HG02970 (cell line): Measurements from ENCODE around the gene USP10.

ENCODE experiments used
- ATAC-seq: cut with Tn5 transposase; IDR thresholded peaks from one replicate; pipeline ENCODE4 v1.9.1; 2021; ENCODE audit warnings: mild to moderate bottlenecking, moderate library complexity, moderate number of reproducible peaks; ENCODE audit not compliant: unreplicated experiment, low FRiP score

The USP10 gene

GRCh38 chr16:84817613-84818012 lies 117.8 kb downstream of the USP10 start:
- no peak for ATAC-seq

DNA sequence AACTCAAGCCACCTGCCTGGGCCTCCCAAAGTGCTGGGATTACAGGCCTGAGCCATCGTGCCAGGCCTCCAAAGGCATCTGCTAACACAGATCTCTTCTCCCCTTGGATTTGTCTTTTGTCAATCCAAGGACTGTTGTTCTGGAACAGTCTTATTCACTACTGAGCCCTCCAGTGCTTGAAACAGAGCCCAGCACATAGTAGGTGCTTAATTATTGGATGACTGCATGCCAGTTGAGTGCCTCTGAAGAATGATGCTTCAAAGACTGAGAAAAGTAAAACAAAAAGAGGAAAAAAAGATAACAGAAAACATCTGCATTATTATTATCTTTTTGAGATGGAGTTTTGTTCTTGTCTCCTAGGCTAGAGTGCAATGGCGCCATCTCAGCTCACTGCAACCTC lies 118.3 kb downstream of the USP10 start:
- ATAC-seq, result no peak

DNA sequence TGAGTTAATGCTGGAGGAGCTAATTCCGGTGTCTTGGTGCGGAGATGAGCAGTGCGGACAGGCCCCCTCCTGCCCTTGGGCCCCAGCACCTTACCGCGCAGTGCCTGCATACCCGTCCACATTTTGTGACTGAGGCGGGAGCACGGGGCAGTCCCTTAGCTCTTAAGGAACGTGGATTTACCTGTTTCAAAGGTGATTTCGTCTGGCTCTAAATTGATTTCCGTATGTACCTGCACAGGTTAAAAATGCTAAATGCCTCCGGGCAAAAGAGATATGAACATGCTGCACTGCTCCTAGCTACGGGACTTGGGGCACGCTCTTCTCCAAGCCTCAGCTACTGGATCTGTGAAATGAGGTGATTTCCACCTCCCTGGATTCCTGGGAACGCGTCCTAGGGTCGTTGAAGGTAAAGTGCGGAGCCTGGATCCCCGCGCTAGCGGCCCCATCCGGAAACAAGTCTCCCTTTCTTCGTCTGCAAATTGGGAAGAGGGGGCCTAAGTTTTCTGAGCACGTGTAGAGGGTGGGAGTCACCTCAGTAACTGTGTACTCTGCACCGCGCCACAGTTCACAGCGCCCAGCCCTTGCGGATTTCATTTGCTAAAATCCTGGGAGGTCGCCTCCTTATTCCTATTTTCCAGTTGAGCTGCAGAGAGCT lies 119.3 kb downstream of the USP10 start:
- ATAC-seq, result no peak

- no peak for ATAC-seq
Observed at GRCh38 chr16:84819644-84820304, 120.0 kb downstream of the USP10 start, which contains the start of gene CRISPLD2. CRISPLD2 (plus strand) TSS chr16:84819985; CDS start chr16:84838496, 18,511 bp downstream.

GRCh38 chr16:84820305-84820684 lies 120.5 kb downstream of the USP10 start:
- ATAC-seq, result no peak

DNA sequence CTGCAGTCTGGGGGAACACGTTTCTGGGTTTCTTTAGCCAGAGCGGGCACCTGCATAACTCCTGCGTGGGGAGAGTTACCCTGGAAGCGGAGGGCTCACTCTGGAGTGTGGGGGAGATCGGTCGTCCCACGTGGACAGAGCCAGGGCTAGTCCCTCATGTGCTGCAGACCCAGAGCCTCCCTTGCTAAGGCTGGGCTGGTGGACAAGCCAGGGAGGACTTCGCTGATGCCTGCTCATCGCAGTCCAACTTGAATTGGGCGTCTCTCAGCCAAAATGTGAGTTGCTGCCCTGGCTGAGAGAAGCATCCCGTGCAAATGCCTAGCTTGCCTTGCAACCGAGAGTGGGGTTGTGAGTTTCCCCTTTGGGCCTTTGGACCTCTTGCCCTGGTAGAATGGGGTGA lies 121.0 kb downstream of the USP10 start:
- no peak for ATAC-seq

- no peak for ATAC-seq
Observed at GRCh38 chr16:84821179-84821578, 121.4 kb downstream of the USP10 start.

DNA sequence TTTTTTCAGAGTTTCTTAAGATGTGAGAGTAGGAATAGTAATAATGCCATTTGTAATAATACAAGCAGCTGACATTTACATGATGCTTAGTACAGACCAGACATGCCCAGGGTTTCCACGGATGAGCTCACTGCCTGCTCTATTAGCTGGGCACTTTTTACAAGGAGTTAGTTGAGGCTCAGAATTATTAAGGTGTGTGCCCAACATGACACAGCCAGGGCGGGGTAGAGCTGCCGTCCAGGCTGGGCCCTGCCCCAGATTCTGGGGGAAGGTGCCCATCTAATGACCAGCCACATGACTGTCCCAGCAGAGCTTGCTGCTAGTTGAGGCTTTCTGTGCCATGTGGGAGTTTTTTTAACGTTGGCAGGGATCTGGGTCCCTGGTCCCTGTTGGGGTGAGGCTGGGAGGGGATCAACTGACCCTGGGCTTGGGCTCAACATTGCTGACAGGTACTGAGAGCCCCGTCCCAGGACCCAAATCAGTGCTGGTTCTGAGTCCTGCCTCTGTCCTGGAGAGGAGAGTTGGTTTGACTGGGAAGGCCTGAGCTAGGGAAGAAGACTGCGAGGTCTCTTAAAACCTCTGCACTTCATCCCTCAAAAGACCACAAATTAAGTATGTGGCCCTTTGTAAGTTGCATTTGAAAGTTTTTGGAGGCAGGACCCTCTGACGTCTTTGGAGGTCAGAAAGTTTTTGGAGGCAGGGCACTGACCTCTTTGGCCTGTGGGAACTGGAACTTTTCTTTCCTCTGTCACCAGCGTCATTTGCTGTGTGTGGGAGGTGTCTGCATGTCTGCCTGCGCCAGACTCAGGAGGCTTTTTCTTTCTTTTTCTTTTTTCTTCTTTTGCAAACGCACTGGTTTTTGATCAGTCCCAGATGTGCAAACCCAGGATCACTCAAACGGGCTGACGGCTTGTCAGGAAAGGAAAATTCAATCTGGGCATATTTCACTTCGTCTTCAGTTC lies 122.2 kb downstream of the USP10 start:
- ATAC-seq, result no peak

DNA sequence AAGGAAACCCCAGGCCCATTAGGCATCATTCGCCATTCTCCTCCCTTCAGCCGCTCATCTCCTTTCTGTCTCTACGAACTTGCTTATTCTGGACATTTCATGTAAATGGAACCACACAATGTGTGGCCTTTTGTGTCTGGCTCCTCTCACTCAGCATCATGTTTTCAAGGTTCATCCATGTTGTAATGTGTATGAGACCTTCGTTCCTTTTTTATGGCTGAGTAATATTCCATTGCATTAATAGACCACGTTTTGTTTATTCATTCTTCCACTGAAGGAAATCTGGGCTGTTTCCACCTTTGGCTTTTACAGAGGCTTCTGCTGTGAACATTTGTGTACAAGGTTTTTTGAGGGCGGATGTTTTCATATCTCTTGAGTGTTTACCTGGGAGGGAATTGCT lies 123.2 kb downstream of the USP10 start:
- ATAC-seq, result no peak

DNA sequence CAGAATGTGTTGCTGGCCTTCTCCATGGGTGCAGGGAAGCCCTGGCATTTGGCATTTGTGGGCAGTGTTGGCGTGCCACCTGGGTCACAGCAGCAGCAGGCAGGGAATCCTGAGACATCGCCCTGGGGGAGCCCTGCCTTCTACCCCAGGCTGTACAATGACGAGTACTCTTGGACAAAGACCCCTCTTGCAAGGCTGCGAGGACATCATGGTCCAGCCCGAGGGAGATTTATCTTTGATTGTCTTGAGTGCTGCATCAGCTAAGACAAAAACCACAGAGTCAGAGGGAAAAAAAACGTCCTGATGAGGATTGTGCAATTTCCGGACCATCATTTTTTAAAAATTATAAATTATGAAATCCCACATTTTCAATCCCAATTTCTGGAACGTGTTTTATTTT lies 123.7 kb downstream of the USP10 start:
- no peak for ATAC-seq

DNA sequence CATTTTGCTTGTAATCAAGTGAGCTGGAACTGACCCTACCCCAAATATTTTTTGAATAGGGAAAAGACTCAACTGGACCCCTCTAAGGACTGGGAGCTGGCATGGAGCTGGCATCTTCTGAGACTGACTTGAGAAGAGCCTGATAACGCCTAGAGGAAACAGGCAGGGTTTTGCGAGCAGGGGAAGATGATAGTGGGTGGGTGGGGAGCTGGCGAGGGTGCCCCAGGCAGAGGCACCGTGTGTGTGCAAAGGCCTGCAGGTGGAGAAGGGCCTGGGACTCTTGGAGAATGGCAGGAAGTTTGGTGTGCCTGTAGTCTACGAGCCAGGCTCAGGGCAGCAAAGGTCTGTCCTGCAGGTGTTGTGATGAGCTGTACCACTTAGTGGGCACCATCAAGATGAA lies 124.1 kb downstream of the USP10 start:
- no peak for ATAC-seq

- no peak for ATAC-seq
Observed at GRCh38 chr16:84825896-84826557, 126.2 kb downstream of the USP10 start.

- no peak for ATAC-seq
Observed at GRCh38 chr16:84826558-84826941, 126.8 kb downstream of the USP10 start.

- ATAC-seq, result no peak
Observed at GRCh38 chr16:84827131-84827574, 127.4 kb downstream of the USP10 start.

- no peak for ATAC-seq
Observed at GRCh38 chr16:84827897-84828296, 128.1 kb downstream of the USP10 start.

DNA sequence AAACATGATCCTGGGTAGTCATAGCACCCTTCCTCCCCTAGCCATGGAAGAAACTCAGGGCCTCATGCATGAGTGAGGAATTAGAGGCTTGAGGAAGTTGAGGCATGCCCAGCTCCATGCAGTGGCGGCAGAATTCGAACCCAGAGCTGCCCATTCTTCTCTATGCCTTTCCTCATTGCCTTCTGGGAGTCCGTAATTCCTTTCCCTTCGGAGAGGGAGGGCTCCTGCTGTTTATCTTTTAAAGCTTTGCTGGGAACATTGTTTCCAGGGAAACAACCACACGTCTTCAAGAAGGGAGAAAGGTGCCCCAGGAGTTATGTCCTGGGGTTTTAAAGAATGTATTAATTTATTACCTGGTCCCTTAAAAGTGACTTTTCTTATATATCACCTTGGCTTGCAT lies 128.5 kb downstream of the USP10 start:
- ATAC-seq, result no peak
